GM21786 (cell line): Measurements from ENCODE around the gene RAB36.
"Not testable (repeated sequence)": the region's sequence is repeated elsewhere in the genome, so short reads cannot be mapped to it uniquely, and the experiment has no call there.

Experiments used
- ATAC-seq: cut with Tn5 transposase; IDR thresholded peaks from one replicate; pipeline ENCODE4 v1.9.1; 2021; ENCODE audit not compliant: unreplicated experiment

Gene RAB36

GRCh38 chr22:23120415-23120899, 24.8 kb upstream of the RAB36 start:
- ATAC-seq = no peak

DNA sequence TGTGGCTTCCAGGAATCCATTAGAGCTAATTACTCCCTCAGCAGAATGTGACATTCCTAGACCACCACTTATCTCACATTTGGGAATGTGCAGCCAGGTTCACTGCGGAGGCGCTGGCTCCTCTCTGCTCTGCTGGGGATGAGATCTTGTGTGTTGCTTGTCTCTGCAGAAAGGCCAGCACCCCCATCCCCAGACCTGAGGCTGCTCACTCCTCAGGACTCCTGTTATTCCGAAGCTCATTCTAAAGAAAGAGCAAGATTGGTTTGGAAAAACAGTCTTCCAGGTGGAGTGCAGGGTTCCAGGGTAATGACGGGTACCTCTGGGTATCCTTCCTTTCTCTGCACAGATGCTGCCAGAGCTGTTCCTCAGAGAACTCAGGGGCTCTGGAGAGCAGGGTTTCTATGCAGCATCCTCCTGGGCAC, 24.3 kb upstream of the RAB36 start:
- no peak for ATAC-seq

- no peak for ATAC-seq
Observed at GRCh38 chr22:23121424-23121823, 23.9 kb upstream of the RAB36 start.

DNA sequence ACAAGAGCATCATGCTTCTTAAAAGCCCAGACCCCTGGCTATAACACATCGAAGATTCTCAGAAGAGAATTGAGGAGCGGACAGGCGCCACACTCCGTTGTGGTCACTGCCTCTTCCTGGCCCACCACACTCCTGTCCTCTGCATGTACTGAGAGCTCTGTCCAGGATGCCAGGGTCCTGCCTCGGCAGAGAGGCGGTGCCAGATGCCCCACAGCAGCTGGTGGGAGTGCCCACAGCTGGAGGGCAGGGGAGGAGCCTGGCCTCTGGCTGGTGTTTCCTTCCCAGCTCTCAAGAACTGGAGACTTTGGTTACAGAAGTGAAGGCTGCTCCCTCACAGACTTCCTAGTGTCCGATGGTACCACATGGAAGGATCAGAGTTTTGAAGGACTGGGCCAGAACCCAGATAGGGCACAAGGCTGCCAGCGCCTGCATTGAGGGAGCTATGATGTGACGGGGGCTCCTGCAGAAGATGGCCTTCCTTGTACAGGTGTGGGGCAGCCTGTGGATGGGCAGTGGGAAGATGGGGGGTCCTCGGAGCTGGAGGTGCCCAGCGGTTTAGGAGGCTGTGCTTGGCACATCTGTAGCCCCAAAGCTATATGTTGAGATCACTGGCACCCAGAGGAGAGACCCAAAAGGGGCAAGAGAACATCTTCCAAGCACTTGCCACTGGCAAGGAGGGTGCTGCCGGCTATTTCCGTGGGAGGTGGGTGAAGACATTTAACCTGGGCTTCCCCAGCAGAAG, 22.9 kb upstream of the RAB36 start:
- ATAC-seq = no peak

GRCh38 chr22:23122992-23123803, 22.1 kb upstream of the RAB36 start:
- ATAC-seq = no peak

- no peak for ATAC-seq
Observed at GRCh38 chr22:23123804-23124254, 21.4 kb upstream of the RAB36 start.

DNA sequence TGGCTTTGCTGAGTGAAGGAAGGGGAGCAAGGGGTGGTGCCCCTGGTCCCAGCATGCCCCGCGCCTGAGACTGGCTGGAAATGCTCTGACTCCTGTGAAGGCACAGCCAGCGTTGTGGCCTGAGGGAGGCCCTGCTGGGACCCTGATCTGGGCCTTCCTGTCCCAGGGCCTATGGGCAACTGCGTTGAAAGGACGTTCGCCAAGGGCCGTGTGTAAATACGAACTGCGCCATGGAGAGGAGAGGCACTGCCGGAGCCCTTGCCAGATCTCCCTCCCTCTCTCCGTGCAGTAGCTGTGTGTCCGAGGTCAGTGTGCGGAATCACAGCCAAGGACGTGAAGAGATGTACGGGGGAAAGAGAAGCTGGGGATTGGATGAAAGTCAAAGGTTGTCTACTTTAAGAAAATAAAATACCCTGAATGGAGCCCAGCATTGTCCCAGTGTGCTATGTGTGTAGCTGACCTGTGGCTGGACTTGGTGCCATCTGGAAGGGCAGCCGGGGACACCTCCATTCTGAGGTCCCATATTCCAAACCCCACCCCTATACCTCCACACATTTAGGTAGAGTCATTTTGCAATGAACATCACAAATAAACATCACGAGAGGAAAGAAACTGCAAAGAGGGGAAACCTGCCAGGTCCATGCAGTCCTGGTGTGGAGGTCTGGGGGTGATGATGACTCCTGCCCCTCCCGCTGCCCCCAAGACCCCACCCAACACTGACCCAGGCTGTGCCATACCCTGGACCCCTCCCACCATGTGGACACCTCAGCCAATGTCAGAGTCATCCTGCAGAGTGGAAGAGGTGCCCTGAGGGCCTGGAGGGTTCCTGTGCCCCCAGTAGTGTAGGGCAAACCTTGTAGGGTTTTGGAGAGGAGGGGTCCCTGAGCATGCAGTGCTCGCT, 20.4 kb upstream of the RAB36 start:
- no peak for ATAC-seq

DNA sequence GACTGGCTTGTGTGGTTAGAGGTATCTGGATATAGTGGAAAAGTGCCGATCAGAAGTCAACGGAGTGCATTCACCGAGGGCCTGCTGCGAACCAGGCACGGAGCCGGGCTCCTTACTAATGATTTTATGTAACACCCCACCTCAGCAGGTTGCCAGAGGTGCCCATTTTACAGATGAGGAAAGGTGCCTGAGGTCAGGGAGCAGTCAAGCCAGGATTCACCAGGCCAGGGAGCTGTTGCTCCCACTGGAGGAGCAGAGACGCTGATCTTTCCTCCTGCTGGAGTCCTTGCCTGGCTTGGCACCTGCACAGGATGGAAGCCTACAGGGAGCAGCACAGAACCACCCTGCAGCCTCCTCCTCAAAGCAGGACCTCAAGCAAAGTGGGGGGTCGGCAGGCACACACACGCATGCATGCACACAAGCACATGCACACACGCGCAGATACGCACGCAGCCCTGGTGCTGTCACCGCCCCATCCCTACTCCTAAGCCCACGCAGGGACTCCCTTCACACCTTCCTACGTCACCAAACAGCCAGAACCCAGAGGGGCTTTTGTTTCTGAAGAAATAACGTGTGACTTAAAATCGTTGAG, 19.7 kb upstream of the RAB36 start:
- no peak for ATAC-seq

DNA sequence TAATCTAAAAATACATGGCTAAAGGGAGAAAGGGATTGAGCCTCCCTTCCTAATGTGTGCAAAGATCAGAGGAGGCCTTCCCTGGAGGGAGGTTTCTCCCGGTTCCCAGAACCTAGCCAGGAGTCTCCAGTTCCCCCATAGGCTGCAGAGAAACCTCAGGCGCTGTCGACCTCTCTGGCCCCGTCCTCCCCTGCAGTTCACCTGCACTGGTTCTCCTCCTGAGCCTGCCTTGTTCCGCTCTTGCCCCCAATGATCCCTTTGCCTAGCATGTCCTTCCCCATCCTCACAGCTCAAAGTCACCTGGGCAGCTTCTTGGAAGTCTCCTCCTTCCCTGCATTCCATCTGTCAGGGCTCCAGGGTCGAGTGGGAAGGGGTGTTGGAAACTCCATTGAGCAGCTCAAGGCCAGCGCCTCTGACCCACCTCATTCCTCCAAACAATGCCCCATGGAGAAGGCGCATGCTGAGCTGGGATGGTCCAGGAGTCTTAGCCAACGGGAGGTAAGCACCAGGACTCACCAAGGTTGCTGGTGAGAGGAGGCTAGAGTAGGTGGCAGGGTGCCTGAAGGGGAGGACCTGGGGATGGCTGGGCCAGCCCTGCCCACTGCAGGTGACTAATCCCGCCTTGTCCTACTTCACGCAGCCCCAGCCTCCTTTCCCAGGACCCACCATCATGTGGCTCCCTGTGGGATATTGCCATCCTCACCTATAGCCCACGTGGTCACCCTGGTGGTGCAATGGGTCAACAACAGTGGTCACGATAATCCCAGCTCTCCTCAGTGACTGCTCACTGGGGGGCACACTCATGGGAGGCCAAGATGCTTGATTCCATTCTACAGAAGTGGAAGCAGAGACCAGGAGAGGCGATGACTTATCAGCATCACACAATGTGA, 18.9 kb upstream of the RAB36 start:
- ATAC-seq = no peak

DNA sequence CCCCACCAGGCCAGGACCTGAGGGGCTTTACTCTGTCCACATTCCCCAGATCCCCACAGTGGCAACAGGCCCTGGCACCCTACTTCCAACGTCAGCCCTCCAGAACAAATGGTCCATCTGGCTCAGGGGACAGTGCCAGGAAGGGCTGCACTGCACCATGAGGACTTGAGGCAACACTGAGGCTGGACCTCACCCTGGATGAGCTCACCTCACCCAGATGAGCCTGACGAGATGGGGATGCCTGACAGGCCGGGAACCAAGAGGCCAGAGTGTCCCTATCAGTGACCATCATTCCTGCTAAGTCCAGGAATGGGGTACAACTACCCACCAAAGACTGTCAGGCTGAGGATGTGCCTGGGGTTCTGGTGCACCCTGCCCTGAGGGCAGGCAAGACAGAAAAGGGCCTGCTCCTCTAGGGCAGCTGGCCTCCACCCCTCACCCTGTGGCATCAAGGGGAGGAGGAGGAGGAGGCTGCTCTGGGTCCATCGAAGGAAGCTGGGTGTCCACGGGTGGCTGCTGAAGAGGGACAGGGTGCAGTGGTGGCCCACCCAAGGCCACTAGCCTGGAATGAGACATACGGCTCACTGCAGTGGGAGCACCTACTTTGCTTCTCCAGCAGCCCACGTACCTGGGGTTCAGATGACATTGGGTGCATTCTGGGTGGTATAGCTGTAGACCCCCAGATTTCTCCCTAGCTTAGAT, 18.1 kb upstream of the RAB36 start:
- ATAC-seq = no peak

GRCh38 chr22:23127788-23128187, 17.5 kb upstream of the RAB36 start:
- ATAC-seq = no peak

GRCh38 chr22:23128269-23129108, 16.8 kb upstream of the RAB36 start:
- ATAC-seq = no peak

- ATAC-seq = no peak
Observed at GRCh38 chr22:23129149-23129548, 16.1 kb upstream of the RAB36 start.

DNA sequence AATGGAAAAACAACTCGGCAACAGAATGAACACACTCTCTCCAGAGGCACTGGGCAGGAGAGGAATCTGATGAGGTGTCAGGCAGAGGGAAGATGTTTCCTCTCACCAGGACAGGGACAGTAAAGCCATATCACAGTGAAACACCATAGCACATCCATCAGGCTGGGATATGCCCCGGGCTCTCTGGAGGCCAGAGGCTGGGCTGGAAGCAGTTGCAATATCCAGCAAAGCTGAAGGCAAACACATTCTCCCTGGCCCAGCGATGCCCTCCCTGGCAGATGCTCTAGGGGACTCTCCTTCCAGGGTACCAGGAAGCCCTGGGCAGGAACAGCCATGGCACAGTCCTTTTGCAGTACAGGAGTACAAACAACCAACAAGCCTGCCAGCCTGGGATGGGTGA, 14.6 kb upstream of the RAB36 start:
- ATAC-seq = no peak

DNA sequence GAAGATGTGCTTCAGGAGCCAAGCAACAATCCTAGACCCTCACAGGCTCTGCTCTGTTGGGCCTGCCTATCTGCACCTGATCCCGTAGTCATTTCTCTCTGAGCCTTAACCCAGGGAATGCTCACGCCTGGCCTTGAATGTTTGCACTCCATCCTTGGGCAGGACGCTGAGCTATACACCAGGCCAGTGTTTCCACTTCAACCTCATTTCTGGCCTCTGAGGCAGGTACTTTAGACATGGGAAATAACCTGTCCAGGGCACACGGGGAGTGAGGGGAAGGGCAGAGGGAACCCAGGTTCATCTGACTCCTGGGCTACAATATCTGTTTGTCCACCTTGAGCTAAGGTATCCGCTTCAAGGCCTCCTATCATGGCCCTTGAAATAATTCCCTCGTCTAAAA, 13.3 kb upstream of the RAB36 start:
- no peak for ATAC-seq

DNA sequence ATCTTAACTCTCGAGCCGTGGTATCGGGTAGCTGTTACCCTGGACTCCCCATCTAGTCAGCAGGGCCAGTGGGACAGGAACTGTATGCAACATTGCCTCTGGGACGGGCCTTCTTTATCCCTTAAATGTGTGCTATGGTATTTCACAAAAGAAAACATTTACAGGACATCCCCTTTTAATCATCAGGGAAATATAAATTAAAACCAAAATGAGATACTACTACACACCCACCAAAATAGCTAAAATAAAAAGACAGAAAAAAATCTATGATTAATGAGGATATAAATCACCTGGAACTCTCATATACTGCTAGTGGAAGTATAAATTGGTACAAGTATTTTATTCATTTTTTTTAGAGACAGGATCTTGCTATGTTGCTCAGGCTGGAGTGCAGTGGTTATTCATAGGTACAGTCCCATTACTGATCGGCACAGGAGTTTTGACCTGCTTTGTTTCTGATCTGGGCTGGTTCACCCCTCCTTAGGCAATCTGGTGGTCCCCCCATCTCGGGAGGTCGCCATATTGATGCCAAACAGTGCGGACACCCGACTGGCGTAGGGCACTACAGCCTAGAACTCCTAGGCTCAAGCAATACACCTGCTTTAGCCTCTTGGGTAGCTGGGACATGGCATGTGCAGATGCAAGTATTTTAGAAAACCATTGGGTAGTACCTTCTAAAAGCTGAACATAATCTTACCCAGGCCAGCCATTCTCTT, 12.7 kb upstream of the RAB36 start:
- ATAC-seq = no peak

DNA sequence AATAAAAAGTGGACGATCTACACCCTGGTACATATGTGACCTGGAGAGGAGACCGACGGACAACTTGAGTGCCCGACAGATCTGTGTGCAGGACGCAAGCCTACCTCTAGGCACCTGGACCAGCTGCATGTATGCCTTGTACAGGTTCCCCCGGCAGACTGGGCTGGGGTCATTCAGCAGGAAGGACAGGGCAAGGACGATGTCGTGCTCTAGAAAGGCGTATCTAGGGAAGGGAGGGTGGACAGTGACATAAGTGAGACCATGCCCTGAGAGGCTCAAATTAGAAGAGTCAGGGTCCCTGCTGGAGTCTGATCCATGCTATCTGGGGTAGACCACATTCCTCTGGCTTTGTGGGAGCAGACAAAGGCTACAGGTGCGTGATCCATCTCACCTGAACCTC, 11.4 kb upstream of the RAB36 start:
- no peak for ATAC-seq

DNA sequence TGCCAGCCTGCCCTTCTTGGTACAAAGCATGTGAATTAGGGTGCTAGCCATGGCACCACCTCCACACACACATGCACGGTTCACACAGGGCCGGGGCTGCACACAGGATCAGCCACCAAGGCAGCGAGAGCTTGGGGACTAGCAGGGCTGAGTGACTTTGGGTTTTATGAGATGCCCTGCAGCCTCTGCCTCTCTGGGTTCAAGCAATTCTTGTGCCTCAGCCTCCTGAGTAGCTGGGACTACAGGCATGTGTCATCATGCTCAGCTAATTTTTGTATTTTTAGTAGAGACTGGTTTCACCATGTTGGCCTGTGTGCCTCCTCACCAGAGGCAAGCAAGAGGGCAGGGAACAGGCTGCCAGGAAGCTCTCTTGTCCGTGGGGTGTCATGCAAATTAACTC, 8.3 kb upstream of the RAB36 start:
- not testable (repeated sequence) for ATAC-seq
